Tibial nerve (tissue), 4 donors: ENCODE measurements around the gene U2AF1L4.

Experiments used
- EP300 ChIP-seq, 2 donors: sonication (generic); formaldehyde crosslinking; IDR thresholded peaks; one replicate each; pipeline ENCODE4 v1.6.1; 2017; ENCODE audit warnings: antibody characterized with exemption in 2 of 2, mild to moderate bottlenecking in 1 of 2
- POLR2A ChIP-seq, 2 donors: fragments of 450-650 bp; IDR thresholded peaks; one replicate each; pipeline ENCODE4 v1.6.1; 2017; ENCODE audit warnings: antibody characterized with exemption in 2 of 2, mild to moderate bottlenecking in 2 of 2, moderate library complexity in 2 of 2
- TF ChIP-seq, protein P1 (sequence below), 5 experiments: fragments of 200-600 bp in 3 of 5; fragments of 450-650 bp in 2 of 5; sonication (generic) in 3 of 5; IDR thresholded peaks; one replicate each; pipeline ENCODE4 v1.5.1; 2016 to 2019; ENCODE audit warnings: antibody characterized with exemption in 5 of 5, mild to moderate bottlenecking in 3 of 5, moderate library complexity in 2 of 5

GRCh38 chr19:35730326-35730725 is 14.9 kb downstream of the U2AF1L4 start:
- TF ChIP-seq, protein P1, sequence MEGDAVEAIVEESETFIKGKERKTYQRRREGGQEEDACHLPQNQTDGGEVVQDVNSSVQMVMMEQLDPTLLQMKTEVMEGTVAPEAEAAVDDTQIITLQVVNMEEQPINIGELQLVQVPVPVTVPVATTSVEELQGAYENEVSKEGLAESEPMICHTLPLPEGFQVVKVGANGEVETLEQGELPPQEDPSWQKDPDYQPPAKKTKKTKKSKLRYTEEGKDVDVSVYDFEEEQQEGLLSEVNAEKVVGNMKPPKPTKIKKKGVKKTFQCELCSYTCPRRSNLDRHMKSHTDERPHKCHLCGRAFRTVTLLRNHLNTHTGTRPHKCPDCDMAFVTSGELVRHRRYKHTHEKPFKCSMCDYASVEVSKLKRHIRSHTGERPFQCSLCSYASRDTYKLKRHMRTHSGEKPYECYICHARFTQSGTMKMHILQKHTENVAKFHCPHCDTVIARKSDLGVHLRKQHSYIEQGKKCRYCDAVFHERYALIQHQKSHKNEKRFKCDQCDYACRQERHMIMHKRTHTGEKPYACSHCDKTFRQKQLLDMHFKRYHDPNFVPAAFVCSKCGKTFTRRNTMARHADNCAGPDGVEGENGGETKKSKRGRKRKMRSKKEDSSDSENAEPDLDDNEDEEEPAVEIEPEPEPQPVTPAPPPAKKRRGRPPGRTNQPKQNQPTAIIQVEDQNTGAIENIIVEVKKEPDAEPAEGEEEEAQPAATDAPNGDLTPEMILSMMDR (IDR thresholded peaks at IDR 0.05), result no peak
- TF ChIP-seq POLR2A (IDR thresholded peaks at IDR 0.05) (no peak), EP300 (IDR thresholded peaks at IDR 0.05) (no peak)
